ENCODE measurements around the gene SLC27A2.

SLC27A2 gene

DNA sequence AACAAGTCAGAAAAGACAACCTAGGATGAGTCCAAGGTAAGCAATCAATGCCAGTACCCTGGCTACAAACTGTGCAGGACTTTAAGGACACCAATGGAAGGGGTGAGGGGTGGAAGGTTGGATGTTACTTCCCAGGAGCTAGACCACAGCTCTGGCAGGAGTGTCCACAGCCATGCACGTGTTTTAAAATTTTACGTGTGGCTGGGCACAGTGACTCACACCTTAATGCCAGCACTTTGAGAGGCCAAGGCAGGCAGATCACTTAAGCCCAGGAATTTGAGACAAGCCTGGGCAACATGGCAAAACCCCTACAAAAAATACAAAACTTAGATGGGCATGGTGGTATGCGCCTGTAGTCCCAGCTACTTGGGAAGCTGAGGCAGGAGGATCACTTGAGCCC lies 98.3 kb downstream of the SLC27A2 start:
- DNase-seq (ENCODE audit: low read depth in 1 of 2, low spot score in 1 of 2) = no peak
- in situ Hi-C loops (cut with HindIII; ENCODE audit: low pct_unique_long_range_greater_than_20kb, low sequenced_read_pairs) = no loop called here
- no peak for TF ChIP-seq JUND (IDR thresholded peaks at IDR 0.05; ENCODE audit: low read depth)

DNA sequence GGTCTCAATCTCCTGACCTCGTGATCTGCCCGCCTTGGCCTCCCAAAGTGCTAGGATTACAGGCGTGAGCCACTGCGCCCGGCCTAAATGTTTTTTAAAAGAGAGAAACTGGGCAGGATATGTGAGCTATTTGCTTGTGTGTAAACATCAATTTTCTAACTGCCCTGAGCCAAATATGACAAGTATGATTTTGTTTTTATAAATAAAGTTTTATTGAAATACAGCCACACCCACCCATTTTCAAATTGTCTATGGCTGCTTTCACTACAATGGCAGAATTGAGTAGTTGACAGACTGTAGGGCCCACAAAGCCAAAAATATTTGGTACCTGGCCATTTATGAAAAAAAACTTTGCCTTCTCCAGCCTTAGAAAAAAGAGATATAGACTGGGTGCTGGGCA lies 99.4 kb downstream of the SLC27A2 start:
- DNase-seq (ENCODE audit: low read depth in 1 of 2, low spot score in 1 of 2) = no peak
- in situ Hi-C loops (cut with HindIII; ENCODE audit: low pct_unique_long_range_greater_than_20kb, low sequenced_read_pairs) = no loop called here
- no peak for TF ChIP-seq JUND (IDR thresholded peaks at IDR 0.05; ENCODE audit: low read depth)
